H1 (cell line): Measurements from ENCODE around the gene ZNF516.

Experiments used
- BRCA1 ChIP-seq: IDR thresholded peaks from 2 replicates; pipeline ENCODE4 v1.6.1; 2012; ENCODE audit warnings: low read depth, low read length, improper control_type of control experiment
- CREB1 ChIP-seq: IDR thresholded peaks from 2 replicates; pipeline ENCODE4 v1.6.1; 2012; ENCODE audit warnings: inconsistent platforms
- CTCF ChIP-seq, 3 experiments: IDR thresholded peaks; 1 replicate in 2 of 3; 2 replicates in 1 of 3; pipeline versions ENCODE4 v1.5.1 to v1.6.1; 2011; ENCODE audit warnings: low read length in 3 of 3, mild to moderate bottlenecking in 3 of 3, inconsistent platforms in 2 of 3, low read depth in 1 of 3, moderate library complexity in 1 of 3; ENCODE audit not compliant: insufficient read depth in 1 of 3; ENCODE audit errors: control extremely low read depth in 1 of 3
- FOSL1 ChIP-seq: IDR thresholded peaks from 2 replicates; pipeline ENCODE4 v1.6.1; 2011; ENCODE audit warnings: mild to moderate bottlenecking, low read depth, low read length, moderate library complexity; ENCODE audit not compliant: insufficient read depth
- GABPA ChIP-seq: IDR thresholded peaks from 2 replicates; pipeline ENCODE4 v1.6.1; 2011; ENCODE audit warnings: mild to moderate bottlenecking, low read length, moderate library complexity, borderline replicate concordance; ENCODE audit not compliant: insufficient read depth
- POLR2AphosphoS5 ChIP-seq: IDR thresholded peaks from 2 replicates; pipeline ENCODE4 v1.6.1; 2011; ENCODE audit warnings: low read depth, low read length
- RAD21 ChIP-seq, 2 experiments: IDR thresholded peaks in 1 of 2; conservative IDR thresholded peaks in 1 of 2; 2 replicates each; pipeline ENCODE4 v1.6.1; 2011; ENCODE audit warnings: low read depth in 2 of 2, low read length in 2 of 2, improper control_type of control experiment in 1 of 2, inconsistent platforms in 1 of 2, mild to moderate bottlenecking in 1 of 2, moderate library complexity in 1 of 2
- TF ChIP-seq, protein P1 (sequence below): IDR thresholded peaks from 2 replicates; pipeline ENCODE4 v1.6.1; 2011; ENCODE audit warnings: low read length, improper control_type of control experiment

DNA sequence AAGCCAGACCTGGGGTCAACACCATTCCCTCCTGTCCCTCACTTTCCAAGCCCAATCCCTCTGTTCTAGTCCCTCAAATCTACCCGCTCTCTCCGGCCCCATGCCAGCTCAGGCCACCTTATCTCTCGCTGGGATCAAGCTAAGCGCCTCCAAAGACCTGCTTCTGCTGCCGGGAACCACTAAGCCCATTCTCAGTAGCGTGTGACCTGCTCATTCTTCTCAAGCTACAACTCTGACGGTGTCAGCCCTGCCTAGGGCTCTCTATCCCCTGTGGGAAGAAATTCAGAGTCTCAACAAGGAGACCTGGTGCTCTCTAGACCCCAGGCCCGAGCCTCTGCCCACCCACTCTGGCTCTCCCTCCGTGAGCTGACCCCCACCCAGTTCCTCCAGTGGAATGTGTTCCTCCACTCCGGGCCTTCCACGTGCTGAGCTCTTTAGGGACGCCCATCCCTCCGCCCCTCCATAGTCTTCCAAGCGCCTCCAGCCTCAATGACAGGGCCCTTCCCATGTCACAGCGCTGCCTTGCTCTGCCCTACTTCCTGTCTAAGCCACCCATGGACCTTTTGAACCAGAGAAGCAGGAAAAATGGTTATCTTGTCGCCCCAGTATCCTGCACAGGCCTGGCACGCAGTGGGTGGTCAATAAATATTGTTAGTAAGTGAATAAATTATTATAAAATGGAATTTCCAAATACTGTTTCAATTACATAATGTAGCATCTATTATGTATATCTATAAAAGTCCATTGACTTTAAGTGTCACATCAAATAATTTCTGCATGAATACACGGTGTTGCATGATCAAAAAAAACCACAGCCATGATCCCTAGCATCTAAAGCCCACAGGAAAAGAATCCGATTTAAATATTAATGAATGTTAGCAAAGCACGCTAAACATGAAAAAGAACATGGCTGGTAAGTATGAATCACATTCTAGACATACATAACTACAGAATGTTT is 127.6 kb downstream of the ZNF516 start:
- TF ChIP-seq CTCF (IDR thresholded peaks at IDR 0.05; ENCODE audit: control extremely low read depth in 1 of 3, insufficient read depth in 1 of 3, low read depth in 1 of 3, low read length in 3 of 3) (no peak), FOSL1 (no peak), POLR2AphosphoS5 (no peak), BRCA1 (no peak), GABPA (no peak), CREB1 (no peak), RAD21 (IDR thresholded peaks at IDR 0.05 in 1 of 2, conservative IDR thresholded peaks at IDR 0.05 in 1 of 2; ENCODE audit: low read depth in 2 of 2, low read length in 2 of 2) (no peak)
- TF ChIP-seq, protein P1, sequence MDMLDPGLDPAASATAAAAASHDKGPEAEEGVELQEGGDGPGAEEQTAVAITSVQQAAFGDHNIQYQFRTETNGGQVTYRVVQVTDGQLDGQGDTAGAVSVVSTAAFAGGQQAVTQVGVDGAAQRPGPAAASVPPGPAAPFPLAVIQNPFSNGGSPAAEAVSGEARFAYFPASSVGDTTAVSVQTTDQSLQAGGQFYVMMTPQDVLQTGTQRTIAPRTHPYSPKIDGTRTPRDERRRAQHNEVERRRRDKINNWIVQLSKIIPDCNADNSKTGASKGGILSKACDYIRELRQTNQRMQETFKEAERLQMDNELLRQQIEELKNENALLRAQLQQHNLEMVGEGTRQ = no peak
